Spleen (tissue), 11 donors: ENCODE measurements around the gene LRRC56. TPM values are rescaled to one million over a fixed set of nuclear protein-coding genes. Genes with fewer than 3 reads are reported as not detected.

ENCODE experiments used
- DNase-seq: peaks from one replicate; pipeline ENCODE4 v3.0.0-alpha.2; 2020
- H3K27ac ChIP-seq, 8 donors: fragments of 200-600 bp; sonication (generic) in 7 of 8; 1 replicate in 4 of 8; 2 replicates in 4 of 8; pipeline versions ENCODE4 v1.5.0 to v1.8.0; 2016 to 2021; ENCODE audit warnings: inconsistent platforms in 4 of 8, mild to moderate bottlenecking in 4 of 8, moderate library complexity in 1 of 8
- H3K27me3 ChIP-seq, 7 donors: fragments of 200-600 bp; sonication (generic) in 6 of 7; replicated peaks in 1 of 7; 1 replicate in 4 of 7; 2 replicates in 3 of 7; pipeline versions ENCODE4 v1.5.0 to v1.8.0; 2016 to 2021; ENCODE audit warnings: inconsistent platforms in 3 of 7, mild to moderate bottlenecking in 1 of 7
- H3K36me3 ChIP-seq, 6 donors: fragments of 200-600 bp; sonication (generic) in 5 of 6; 1 replicate in 4 of 6; 2 replicates in 2 of 6; pipeline versions ENCODE4 v1.5.0 to v1.8.0; 2016 to 2021; ENCODE audit warnings: inconsistent platforms in 2 of 6
- H3K4me1 ChIP-seq, 6 donors: fragments of 200-600 bp; sonication (generic) in 5 of 6; 1 replicate in 3 of 6; 2 replicates in 3 of 6; pipeline versions ENCODE4 v1.5.0 to v1.8.0; 2016 to 2021; ENCODE audit warnings: inconsistent platforms in 3 of 6
- H3K4me3 ChIP-seq, 8 donors: fragments of 200-600 bp; sonication (generic) in 7 of 8; 1 replicate in 4 of 8; 2 replicates in 4 of 8; pipeline versions ENCODE4 v1.5.0 to v1.8.0; 2016 to 2021; ENCODE audit warnings: inconsistent platforms in 4 of 8, mild to moderate bottlenecking in 4 of 8, moderate library complexity in 2 of 8
- H3K9me3 ChIP-seq, 8 donors: fragments of 200-600 bp; sonication (generic) in 7 of 8; 1 replicate in 4 of 8; 2 replicates in 4 of 8; pipeline versions ENCODE4 v1.5.0 to v1.8.0; 2016 to 2021; ENCODE audit warnings: inconsistent platforms in 4 of 8
- POLR2A ChIP-seq, 3 donors: fragments of 450-650 bp; IDR thresholded peaks; one replicate each; pipeline ENCODE4 v1.5.1; 2017; ENCODE audit warnings: antibody characterized with exemption in 3 of 3, mild to moderate bottlenecking in 1 of 3
- POLR2AphosphoS5 ChIP-seq, 3 donors: sonication (generic); formaldehyde crosslinking; IDR thresholded peaks; one replicate each; pipeline ENCODE4 v1.5.1; 2017; ENCODE audit warnings: antibody characterized with exemption in 3 of 3
- WGBS, 5 donors: extraction: QIAGEN DNeasy Blood & Tissue Kit in 3 of 5; methylation state at CpG; one replicate each; pipeline versions ENCODE4 v1.1.5 to v1.1.7; 2013 to 2018; 5-methylcytosine and 5-hydroxymethylcytosine counted together
- intact Hi-C: fragments of 100-400 bp; cut with DNase I; formaldehyde crosslinking; loops from one replicate; pipeline ENCODE4 v1.15.0; 2023; ENCODE audit warnings: low total_unique reads
- polyA plus RNA-seq, 3 donors: library from polyadenylated mRNA; stranded (reverse); fragments of 200-250 nt; gene quantifications; one replicate each; pipeline ENCODE4 v1.2.1, GENCODE V29; 2013
- total RNA-seq, 7 donors: library from RNA; depleted of rRNA in 3 of 7; stranded (reverse); fragments of >200 nt in 3 of 7; fragmentation: NEBNext Ultra II Directional in 4 of 7; extraction: Animal tissue kit (Norgen Biotek cat#: 25700) in 4 of 7; gene quantifications; one replicate each; pipeline versions ENCODE4 v1.1.0 to v1.2.1, GENCODE V29; 2016 to 2021
- TF ChIP-seq, protein P1 (sequence below), 11 experiments: fragments of 200-600 bp in 7 of 11; fragments of 450-650 bp in 4 of 11; sonication (generic) in 4 of 11; IDR thresholded peaks in 8 of 11; conservative IDR thresholded peaks in 3 of 11; 1 replicate in 7 of 11; 2 replicates in 4 of 11; pipeline versions ENCODE4 v1.4.0 to v1.8.0; 2016 to 2021; ENCODE audit warnings: antibody characterized with exemption in 11 of 11, inconsistent platforms in 4 of 11, mild to moderate bottlenecking in 1 of 11
- donor health status: healthy with polysubstance abuse.
- donor health status: DM: no; HTN: no; CAD: no; lungs with moderate emphysema.
- donor health status: DM: no; HTN: no; CAD: no.
- donor health status: Bipolar disorder and iron deficiency.
- donor health status: healthy.
- donor health status: DM: no; HTN: no; CAD: no.
- donor health status: DM: yes; HTN: yes; CAD: no.

The LRRC56 gene
- total and polyA plus RNA-seq, 10 donors: 1.0 to 4.6 (median 2.3) TPM

DNA sequence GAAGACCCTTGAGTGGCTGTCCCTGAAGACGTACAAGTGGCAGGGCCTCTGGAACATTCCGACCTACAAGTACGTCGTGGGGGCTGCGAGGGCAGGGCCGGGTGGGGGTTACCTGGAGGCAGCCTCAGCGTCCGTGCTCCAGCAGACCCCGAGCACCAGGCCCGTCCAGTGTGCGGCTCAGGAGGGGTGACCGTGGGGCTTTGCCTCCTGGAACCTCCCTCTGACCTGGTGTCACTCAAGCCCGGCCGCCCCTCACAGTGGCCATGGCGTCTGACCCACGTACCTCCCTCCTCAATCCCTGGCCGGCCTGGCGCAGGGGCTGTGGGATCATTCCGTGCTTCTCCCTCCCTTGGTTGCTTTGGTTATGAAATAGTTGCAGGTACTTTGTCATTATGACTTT lies 48.7 kb upstream of the LRRC56 start:
- TF ChIP-seq, protein P1, sequence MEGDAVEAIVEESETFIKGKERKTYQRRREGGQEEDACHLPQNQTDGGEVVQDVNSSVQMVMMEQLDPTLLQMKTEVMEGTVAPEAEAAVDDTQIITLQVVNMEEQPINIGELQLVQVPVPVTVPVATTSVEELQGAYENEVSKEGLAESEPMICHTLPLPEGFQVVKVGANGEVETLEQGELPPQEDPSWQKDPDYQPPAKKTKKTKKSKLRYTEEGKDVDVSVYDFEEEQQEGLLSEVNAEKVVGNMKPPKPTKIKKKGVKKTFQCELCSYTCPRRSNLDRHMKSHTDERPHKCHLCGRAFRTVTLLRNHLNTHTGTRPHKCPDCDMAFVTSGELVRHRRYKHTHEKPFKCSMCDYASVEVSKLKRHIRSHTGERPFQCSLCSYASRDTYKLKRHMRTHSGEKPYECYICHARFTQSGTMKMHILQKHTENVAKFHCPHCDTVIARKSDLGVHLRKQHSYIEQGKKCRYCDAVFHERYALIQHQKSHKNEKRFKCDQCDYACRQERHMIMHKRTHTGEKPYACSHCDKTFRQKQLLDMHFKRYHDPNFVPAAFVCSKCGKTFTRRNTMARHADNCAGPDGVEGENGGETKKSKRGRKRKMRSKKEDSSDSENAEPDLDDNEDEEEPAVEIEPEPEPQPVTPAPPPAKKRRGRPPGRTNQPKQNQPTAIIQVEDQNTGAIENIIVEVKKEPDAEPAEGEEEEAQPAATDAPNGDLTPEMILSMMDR (IDR thresholded peaks at IDR 0.05 in 8 of 11, conservative IDR thresholded peaks at IDR 0.05 in 3 of 11): no peak
- no peak for TF ChIP-seq POLR2A (IDR thresholded peaks at IDR 0.05)
- no peak for TF ChIP-seq POLR2AphosphoS5 (IDR thresholded peaks at IDR 0.05)
- H3K36me3 ChIP-seq: peaks cover 0 to 65% (median 28%) of the 10 kb centered on the region in 6 donors
- H3K27me3 ChIP-seq: no peaks in the 10 kb centered on the region
- intact Hi-C loops: no loop called here
- no peak overlapping the region for H3K27ac ChIP-seq
- 91 to 95% (median 94%) methylated on average over 12 to 19 of the region's 19 CpGs for WGBS, 5 donors
- H3K9me3 ChIP-seq: no peaks in the 10 kb centered on the region
- no peaks in the 10 kb centered on the region for H3K4me1 ChIP-seq
- H3K4me3 ChIP-seq: no peak overlapping the region
- DNase-seq: no peak

DNA sequence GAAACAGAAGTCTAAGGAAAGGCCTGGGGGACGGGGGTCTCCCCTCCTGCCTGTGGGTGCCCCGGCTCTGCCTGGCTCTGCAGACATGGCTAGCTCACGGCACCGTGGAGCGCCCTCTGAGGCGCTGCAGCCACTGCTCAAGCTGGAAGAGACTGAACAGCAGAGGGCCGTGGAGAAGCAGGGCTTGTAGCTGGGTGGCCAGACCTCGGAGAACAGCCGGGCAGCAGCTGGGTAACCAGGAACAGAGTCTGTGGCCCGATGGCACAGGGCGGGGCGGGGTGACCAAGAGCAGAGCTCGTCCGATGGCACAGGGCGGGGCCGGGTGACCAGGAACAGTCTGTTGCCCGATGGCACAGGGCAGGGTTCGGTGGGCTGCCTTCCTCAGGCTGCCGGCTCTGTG lies 48.3 kb upstream of the LRRC56 start:
- Histone ChIP-seq H3K9me3 (no peaks in the 10 kb centered on the region), H3K27me3 (no peaks in the 10 kb centered on the region), H3K4me3 (no peak overlapping the region), H3K27ac (no peak overlapping the region), H3K36me3 (peaks cover 0 to 69% (median 32%) of the 10 kb centered on the region in 6 donors), H3K4me1 (no peaks in the 10 kb centered on the region)
- TF ChIP-seq POLR2A (IDR thresholded peaks at IDR 0.05): no peak
- TF ChIP-seq POLR2AphosphoS5 (IDR thresholded peaks at IDR 0.05): no peak
- TF ChIP-seq, protein P1 (IDR thresholded peaks at IDR 0.05 in 8 of 11, conservative IDR thresholded peaks at IDR 0.05 in 3 of 11): no peak
- 88 to 95% (median 92%) methylated on average over 17 to 19 of the region's 19 CpGs for WGBS, 5 donors
- intact Hi-C loops: no loop called here
- DNase-seq: no peak

DNA sequence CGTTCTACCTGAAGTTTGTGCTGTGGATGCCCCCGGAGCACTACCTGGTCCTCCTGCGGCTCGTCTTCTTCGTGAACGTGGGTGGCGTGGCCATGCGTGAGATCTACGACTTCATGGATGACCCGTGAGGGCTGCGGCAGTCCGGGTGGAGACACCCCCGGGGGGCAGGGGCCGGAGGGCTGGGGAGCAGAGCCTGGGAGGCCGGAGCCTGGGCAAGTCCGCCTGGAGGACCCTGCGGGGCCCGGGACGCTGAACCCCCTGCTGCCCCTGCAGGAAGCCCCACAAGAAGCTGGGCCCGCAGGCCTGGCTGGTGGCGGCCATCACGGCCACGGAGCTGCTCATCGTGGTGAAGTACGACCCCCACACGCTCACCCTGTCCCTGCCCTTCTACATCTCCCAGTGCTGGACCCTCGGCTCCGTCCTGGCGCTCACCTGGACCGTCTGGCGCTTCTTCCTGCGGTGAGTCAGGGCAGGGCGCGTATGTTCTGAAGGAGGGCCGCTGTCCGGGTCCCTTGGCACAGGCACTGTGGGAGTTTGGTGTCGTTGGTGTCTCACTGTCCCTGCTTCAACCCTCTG lies 47.6 kb upstream of the LRRC56 start:
- H3K4me3 ChIP-seq: no peak overlapping the region
- no peaks in the 10 kb centered on the region for H3K9me3 ChIP-seq
- no peak for DNase-seq
- H3K4me1 ChIP-seq: no peaks in the 10 kb centered on the region
- 94 to 96% (median 95%) methylated on average over 24 to 37 of the region's 37 CpGs for WGBS, 5 donors
- H3K27ac ChIP-seq: no peak overlapping the region
- intact Hi-C loops: no loop called here
- TF ChIP-seq, protein P1 (IDR thresholded peaks at IDR 0.05 in 8 of 11, conservative IDR thresholded peaks at IDR 0.05 in 3 of 11): no peak
- TF ChIP-seq POLR2A (IDR thresholded peaks at IDR 0.05) (no peak), POLR2AphosphoS5 (IDR thresholded peaks at IDR 0.05) (no peak)
- no peaks in the 10 kb centered on the region for H3K27me3 ChIP-seq
- H3K36me3 ChIP-seq: peaks cover 0 to 76% (median 39%) of the 10 kb centered on the region in 6 donors

DNA sequence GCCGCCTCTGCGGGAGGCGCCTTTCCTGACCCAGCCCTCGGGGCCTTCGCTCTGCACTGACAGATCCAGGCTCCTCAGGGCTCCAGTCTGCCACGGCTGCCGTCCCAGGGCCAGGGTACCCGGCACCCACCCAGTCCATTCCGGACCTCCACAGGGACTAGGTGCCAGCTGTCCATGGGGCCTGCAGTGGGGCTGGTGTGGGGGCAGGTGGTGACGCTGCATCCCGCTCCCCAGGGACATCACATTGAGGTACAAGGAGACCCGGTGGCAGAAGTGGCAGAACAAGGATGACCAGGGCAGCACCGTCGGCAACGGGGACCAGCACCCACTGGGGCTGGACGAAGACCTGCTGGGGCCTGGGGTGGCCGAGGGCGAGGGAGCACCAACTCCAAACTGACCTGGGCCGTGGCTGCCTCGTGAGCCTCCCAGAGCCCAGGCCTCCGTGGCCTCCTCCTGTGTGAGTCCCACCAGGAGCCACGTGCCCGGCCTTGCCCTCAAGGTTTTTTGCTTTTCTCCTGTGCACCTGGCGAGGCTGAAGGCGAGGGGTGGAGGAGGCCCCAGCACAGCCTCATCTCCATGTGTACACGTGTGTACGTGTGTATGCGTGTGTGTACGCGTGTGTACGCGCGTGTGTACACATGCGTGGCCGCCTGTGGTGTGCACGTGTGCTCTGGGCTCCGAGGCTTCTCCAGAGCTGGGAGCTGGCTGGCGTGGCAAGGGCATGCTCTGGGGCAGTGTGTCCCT lies 47.0 kb upstream of the LRRC56 start:
- intact Hi-C loops: no loop called here
- no peak for DNase-seq
- no peaks in the 10 kb centered on the region for H3K4me1 ChIP-seq
- WGBS, 5 donors: 89 to 95% (median 94%) methylated on average over 21 to 38 of the region's 38 CpGs
- H3K4me3 ChIP-seq: no peak overlapping the region
- H3K27ac ChIP-seq: no peak overlapping the region
- no peaks in the 10 kb centered on the region for H3K27me3 ChIP-seq
- H3K9me3 ChIP-seq: no peaks in the 10 kb centered on the region
- H3K36me3 ChIP-seq: peaks cover 0 to 83% (median 46%) of the 10 kb centered on the region in 6 donors
- TF ChIP-seq POLR2A (IDR thresholded peaks at IDR 0.05): no peak
- TF ChIP-seq, protein P1 (IDR thresholded peaks at IDR 0.05 in 8 of 11, conservative IDR thresholded peaks at IDR 0.05 in 3 of 11): no peak
- TF ChIP-seq POLR2AphosphoS5 (IDR thresholded peaks at IDR 0.05): peak in 1 of 3 donors; percentile 15
